ENCODE measurements around the gene WDR88. TPM values are rescaled to one million over a fixed set of nuclear protein-coding genes. Genes with fewer than 3 reads are reported as not detected.

WDR88 gene
- total and polyA plus RNA-seq, 2 of the 4 experiments (the other 2 are of a cell fraction) = not detected

DNA sequence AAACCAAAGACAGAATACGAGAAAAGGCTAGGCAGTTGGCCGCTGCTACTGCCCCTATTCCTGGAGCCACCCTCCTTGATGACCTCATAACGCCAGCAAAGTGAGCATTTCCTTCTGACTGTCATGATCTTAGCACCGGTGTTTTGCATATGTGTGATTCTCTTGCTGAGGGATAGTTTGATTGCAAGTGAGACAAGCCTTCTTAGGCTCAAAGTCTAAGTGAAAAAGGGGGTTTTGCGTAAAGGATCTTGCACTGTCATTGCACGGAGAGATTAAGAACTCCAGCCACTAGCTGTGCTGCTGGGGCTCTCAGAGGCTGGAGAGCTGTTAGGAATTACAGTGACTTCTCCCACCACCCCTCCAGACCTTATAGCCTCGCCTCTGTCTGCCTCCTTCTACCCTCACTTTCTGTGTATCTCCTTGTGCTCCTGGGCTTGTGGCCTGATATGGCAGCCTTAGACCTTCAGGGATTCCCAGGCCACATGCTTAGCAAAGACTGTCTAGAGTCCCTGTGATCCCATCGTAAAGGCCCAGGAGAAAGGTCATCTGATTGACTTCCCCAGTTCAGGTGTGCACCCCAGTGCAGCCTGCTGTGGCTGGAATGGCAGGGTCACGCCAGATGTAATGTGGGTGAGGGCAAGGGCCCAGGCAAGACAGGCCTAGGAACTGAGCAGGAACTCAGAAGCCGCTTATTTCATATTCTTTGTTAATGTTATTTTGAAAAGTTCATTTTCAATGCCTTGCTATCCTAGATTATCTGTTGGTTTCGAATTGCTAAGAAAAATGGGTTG is 38.3 kb upstream of the WDR88 start:
- H3K79me1 ChIP-seq (ENCODE audit: low read depth in 1 of 2, low read length in 2 of 2) = no peaks in the 10 kb centered on the region
- no peaks in the 10 kb centered on the region for H4K20me1 ChIP-seq (ENCODE audit: insufficient read depth, low read length)
- no peaks in the 10 kb centered on the region for H3K9me3 ChIP-seq (ENCODE audit: control insufficient read depth, insufficient read depth, low read length)
- H3K27ac ChIP-seq (ENCODE audit: insufficient read depth, low read length) = no peak overlapping the region
- H3K4me1 ChIP-seq (ENCODE audit: control insufficient read depth, insufficient read depth, low read length) = no peaks in the 10 kb centered on the region
- H3K56ac ChIP-seq (ENCODE audit: extremely low read depth, insufficient read depth, low read length) = no peak overlapping the region
- no peak overlapping the region for H3K23ac ChIP-seq (ENCODE audit: low read depth, low read length)
- H4K91ac ChIP-seq (ENCODE audit: insufficient read depth, low read depth, low read length) = no peak overlapping the region
- no TSS peak for BruUV-seq (replicated peaks)
- no peak overlapping the region for H2BK20ac ChIP-seq (ENCODE audit: low read depth, low read length)
- H2BK120ac ChIP-seq (ENCODE audit: low read depth, low read length) = no peak overlapping the region
- ChIA-PET CTCF (no interaction called here), POLR2A (ENCODE audit: unreplicated experiment) (no interaction called here)
- H4K5ac ChIP-seq (ENCODE audit: low read depth, low read length) = no peak overlapping the region
- no peak for DNase-seq
- H3K4ac ChIP-seq (ENCODE audit: low read depth, low read length) = no peak overlapping the region
- 100% methylated on average over 2 of the region's 11 CpGs; no CpG with 5 or more reads in 1 of the 2 experiments for WGBS, 2 experiments (ENCODE audit: extremely low coverage in 2 of 2, insufficient read length in 1 of 2)
- no peak overlapping the region for H3K4me2 ChIP-seq (ENCODE audit: low read depth, low read length)
- H2BK5ac ChIP-seq (ENCODE audit: low read depth, low read length, poor library complexity, severe bottlenecking) = no peak overlapping the region
- H2AK5ac ChIP-seq (ENCODE audit: low read depth, low read length) = no peak overlapping the region
- H3K18ac ChIP-seq (ENCODE audit: low read depth, low read length) = no peak overlapping the region
- intact Hi-C loops (cut with micrococcal nuclease) = no loop called here
- H2BK15ac ChIP-seq (ENCODE audit: low read depth, low read length) = no peak overlapping the region
- no peak overlapping the region for H3K9ac ChIP-seq (ENCODE audit: low read depth, low read length)
- no peak overlapping the region for H2AK9ac ChIP-seq (replicated peaks; ENCODE audit: low read depth, low read length, poor library complexity)
- no peak overlapping the region for H4K8ac ChIP-seq (ENCODE audit: low read depth in 2 of 2, low read length in 2 of 2)
- dilution Hi-C loops (cut with HindIII; ENCODE audit: low sequenced_read_pairs, unreplicated experiment) = no loop called here
- peaks cover 51% of the 10 kb centered on the region for H3K36me3 ChIP-seq (ENCODE audit: control insufficient read depth, insufficient read depth, low read length)
- H3K14ac ChIP-seq (replicated peaks; ENCODE audit: low read depth, low read length) = no peak overlapping the region
- in situ Hi-C loops (cut with MboI; ENCODE audit: low sequenced_read_pairs) = no loop called here
- H3K27me3 ChIP-seq (ENCODE audit: control insufficient read depth, insufficient read depth, low read length) = no peaks in the 10 kb centered on the region
- H3K9me1 ChIP-seq (ENCODE audit: insufficient read depth, low read length) = no peaks in the 10 kb centered on the region
- ATAC-seq (ENCODE audit: low read depth) = no peak
- no peak overlapping the region for H3K4me3 ChIP-seq (ENCODE audit: insufficient read depth, low read depth, low read length)
- no peak overlapping the region for H2AFZ ChIP-seq (replicated peaks; ENCODE audit: low read length, poor library complexity)
- TF ChIP-seq FOS (IDR thresholded peaks at IDR 0.05; ENCODE audit: low read depth, low read length) (no peak), SMC3 (IDR thresholded peaks at IDR 0.05; ENCODE audit: low read depth, low read length) (no peak), MXI1 (IDR thresholded peaks at IDR 0.05; ENCODE audit: borderline replicate concordance, low read depth, low read length) (no peak), POLR2A (IDR thresholded peaks at IDR 0.05; ENCODE audit: low read depth, low read length) (no peak), MAFK (IDR thresholded peaks at IDR 0.05; ENCODE audit: low read depth, low read length) (no peak), RFX5 (IDR thresholded peaks at IDR 0.05; ENCODE audit: low read depth, low read length) (no peak), BHLHE40 (IDR thresholded peaks at IDR 0.05; ENCODE audit: low read depth, low read length) (no peak), MAZ (IDR thresholded peaks at IDR 0.05; ENCODE audit: borderline replicate concordance, low read depth, low read length) (no peak), CEBPB (IDR thresholded peaks at IDR 0.05; ENCODE audit: low read depth, low read length) (no peak), RCOR1 (IDR thresholded peaks at IDR 0.05; ENCODE audit: insufficient replicate concordance, low read length) (no peak), RAD21 (IDR thresholded peaks at IDR 0.05; ENCODE audit: low read length) (no peak), NFE2L2 (IDR thresholded peaks at IDR 0.05; ENCODE audit: low read depth, low read length) (no peak)
- TF ChIP-seq, protein P1, sequence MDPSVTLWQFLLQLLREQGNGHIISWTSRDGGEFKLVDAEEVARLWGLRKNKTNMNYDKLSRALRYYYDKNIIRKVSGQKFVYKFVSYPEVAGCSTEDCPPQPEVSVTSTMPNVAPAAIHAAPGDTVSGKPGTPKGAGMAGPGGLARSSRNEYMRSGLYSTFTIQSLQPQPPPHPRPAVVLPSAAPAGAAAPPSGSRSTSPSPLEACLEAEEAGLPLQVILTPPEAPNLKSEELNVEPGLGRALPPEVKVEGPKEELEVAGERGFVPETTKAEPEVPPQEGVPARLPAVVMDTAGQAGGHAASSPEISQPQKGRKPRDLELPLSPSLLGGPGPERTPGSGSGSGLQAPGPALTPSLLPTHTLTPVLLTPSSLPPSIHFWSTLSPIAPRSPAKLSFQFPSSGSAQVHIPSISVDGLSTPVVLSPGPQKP (IDR thresholded peaks at IDR 0.05; ENCODE audit: borderline replicate concordance, low read depth, low read length) = no peak
- TF ChIP-seq, protein P2, sequence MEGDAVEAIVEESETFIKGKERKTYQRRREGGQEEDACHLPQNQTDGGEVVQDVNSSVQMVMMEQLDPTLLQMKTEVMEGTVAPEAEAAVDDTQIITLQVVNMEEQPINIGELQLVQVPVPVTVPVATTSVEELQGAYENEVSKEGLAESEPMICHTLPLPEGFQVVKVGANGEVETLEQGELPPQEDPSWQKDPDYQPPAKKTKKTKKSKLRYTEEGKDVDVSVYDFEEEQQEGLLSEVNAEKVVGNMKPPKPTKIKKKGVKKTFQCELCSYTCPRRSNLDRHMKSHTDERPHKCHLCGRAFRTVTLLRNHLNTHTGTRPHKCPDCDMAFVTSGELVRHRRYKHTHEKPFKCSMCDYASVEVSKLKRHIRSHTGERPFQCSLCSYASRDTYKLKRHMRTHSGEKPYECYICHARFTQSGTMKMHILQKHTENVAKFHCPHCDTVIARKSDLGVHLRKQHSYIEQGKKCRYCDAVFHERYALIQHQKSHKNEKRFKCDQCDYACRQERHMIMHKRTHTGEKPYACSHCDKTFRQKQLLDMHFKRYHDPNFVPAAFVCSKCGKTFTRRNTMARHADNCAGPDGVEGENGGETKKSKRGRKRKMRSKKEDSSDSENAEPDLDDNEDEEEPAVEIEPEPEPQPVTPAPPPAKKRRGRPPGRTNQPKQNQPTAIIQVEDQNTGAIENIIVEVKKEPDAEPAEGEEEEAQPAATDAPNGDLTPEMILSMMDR (conservative IDR thresholded peaks at IDR 0.05; ENCODE audit: low read depth, low read length) = no peak
- TF ChIP-seq, protein P3, sequence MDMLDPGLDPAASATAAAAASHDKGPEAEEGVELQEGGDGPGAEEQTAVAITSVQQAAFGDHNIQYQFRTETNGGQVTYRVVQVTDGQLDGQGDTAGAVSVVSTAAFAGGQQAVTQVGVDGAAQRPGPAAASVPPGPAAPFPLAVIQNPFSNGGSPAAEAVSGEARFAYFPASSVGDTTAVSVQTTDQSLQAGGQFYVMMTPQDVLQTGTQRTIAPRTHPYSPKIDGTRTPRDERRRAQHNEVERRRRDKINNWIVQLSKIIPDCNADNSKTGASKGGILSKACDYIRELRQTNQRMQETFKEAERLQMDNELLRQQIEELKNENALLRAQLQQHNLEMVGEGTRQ (IDR thresholded peaks at IDR 0.05; ENCODE audit: low read depth, low read length) = no peak

Data from IMR-90 (cell line).